Lower lobe of right lung (tissue), 2 donors: ENCODE results near the gene SHQ1. TPM values are rescaled to one million over a fixed set of nuclear protein-coding genes. Genes with fewer than 3 reads are reported as not detected.

Experiments used
- ATAC-seq, 2 donors: fragments of 200-7000 bp; cut with Tn5 transposase; one replicate each; pipeline ENCODE4 v1.9.1; 2020 to 2022; ENCODE audit warnings: mild to moderate bottlenecking in 2 of 2, moderate library complexity in 2 of 2
- DNase-seq: peaks from one replicate; pipeline ENCODE4 v3.0.0-alpha.2; 2020
- H3K27ac ChIP-seq: fragments of 200-600 bp; one replicate; pipeline ENCODE4 v1.8.0; 2022
- H3K27me3 ChIP-seq: fragments of 200-600 bp; one replicate; pipeline ENCODE4 v1.8.0; 2022; ENCODE audit warnings: low read depth
- H3K36me3 ChIP-seq: fragments of 200-600 bp; one replicate; pipeline ENCODE4 v1.8.0; 2022; ENCODE audit warnings: mild to moderate bottlenecking
- H3K4me1 ChIP-seq: fragments of 200-600 bp; one replicate; pipeline ENCODE4 v1.8.0; 2022
- H3K4me3 ChIP-seq: fragments of 200-600 bp; one replicate; pipeline ENCODE4 v1.8.0; 2022; ENCODE audit warnings: mild to moderate bottlenecking
- H3K9me3 ChIP-seq: fragments of 200-600 bp; one replicate; pipeline ENCODE4 v1.8.0; 2022
- CTCF ChIP-seq: fragments of 200-600 bp; IDR thresholded peaks from one replicate; pipeline ENCODE4 v1.8.0; 2022; ENCODE audit warnings: antibody characterized with exemption, mild to moderate bottlenecking
- intact Hi-C: fragments of 100-400 bp; cut with DNase I; formaldehyde crosslinking; loops from one replicate; pipeline ENCODE4 v1.11.0; 2022
- total RNA-seq: library from RNA; stranded (reverse); fragmentation: NEBNext Ultra II Directional; extraction: Animal tissue kit (Norgen Biotek cat#: 25700); gene quantifications from one replicate; pipeline ENCODE4 v1.2.1, GENCODE V29; 2021
- donor health status: DM: no; HTN: yes; CAD: no; lungs with severe emphysema.

The SHQ1 gene
- total RNA-seq, 1 donor from 2014 or later: 16.8 TPM

- no peaks in the 10 kb centered on the region for H3K9me3 ChIP-seq
- peak in 1 of 2 donors; percentile 37 for ATAC-seq
- H3K4me3 ChIP-seq: no peak overlapping the region
- no peak for DNase-seq
- H3K27ac ChIP-seq: no peak overlapping the region
- H3K36me3 ChIP-seq: no peaks in the 10 kb centered on the region
- no peaks in the 10 kb centered on the region for H3K4me1 ChIP-seq
- H3K27me3 ChIP-seq: no peaks in the 10 kb centered on the region
- intact Hi-C loops: no loop called here
- no peak for TF ChIP-seq CTCF
These were observed 101.5 kb downstream of the SHQ1 start for GRCh38 chr3:72746430-72747411.

GRCh38 chr3:72745146-72745999, 102.9 kb downstream of the SHQ1 start:
- intact Hi-C loops: no loop called here
- Histone ChIP-seq H3K4me1 (no peaks in the 10 kb centered on the region), H3K9me3 (no peaks in the 10 kb centered on the region), H3K27me3 (no peaks in the 10 kb centered on the region), H3K4me3 (no peak overlapping the region), H3K36me3 (no peaks in the 10 kb centered on the region), H3K27ac (no peak overlapping the region)
- DNase-seq (no peak), ATAC-seq (no peak)
- no peak for TF ChIP-seq CTCF

GRCh38 chr3:72744330-72744729, 103.9 kb downstream of the SHQ1 start:
- H3K27ac ChIP-seq: no peak overlapping the region
- intact Hi-C loops: no loop called here
- ATAC-seq: no peak
- H3K4me1 ChIP-seq: no peaks in the 10 kb centered on the region
- H3K27me3 ChIP-seq: no peaks in the 10 kb centered on the region
- H3K36me3 ChIP-seq: no peaks in the 10 kb centered on the region
- H3K4me3 ChIP-seq: no peak overlapping the region
- no peak for TF ChIP-seq CTCF
- H3K9me3 ChIP-seq: no peaks in the 10 kb centered on the region
- DNase-seq: no peak

- H3K27me3 ChIP-seq: peaks cover 10% of the 10 kb centered on the region
- DNase-seq: no peak
- H3K9me3 ChIP-seq: peaks cover 3% of the 10 kb centered on the region
- H3K4me3 ChIP-seq: no peak overlapping the region
- peaks cover 13% of the 10 kb centered on the region for H3K4me1 ChIP-seq
- intact Hi-C loops: no loop called here
- no peak for ATAC-seq
- TF ChIP-seq CTCF: no peak
- no peak overlapping the region for H3K27ac ChIP-seq
- no peaks in the 10 kb centered on the region for H3K36me3 ChIP-seq
These were observed 108.4 kb downstream of the SHQ1 start for GRCh38 chr3:72739531-72740466.
